Measurements from ENCODE around the gene SARM1. TPM values are rescaled to one million over a fixed set of nuclear protein-coding genes. Genes with fewer than 3 reads are reported as not detected.

SARM1 gene
- total and polyA plus RNA-seq, 2 of the 13 experiments (the other 11 are each of a cell fraction or from before 2014, with no cell fraction given): 0.73 to 0.86 TPM

DNA sequence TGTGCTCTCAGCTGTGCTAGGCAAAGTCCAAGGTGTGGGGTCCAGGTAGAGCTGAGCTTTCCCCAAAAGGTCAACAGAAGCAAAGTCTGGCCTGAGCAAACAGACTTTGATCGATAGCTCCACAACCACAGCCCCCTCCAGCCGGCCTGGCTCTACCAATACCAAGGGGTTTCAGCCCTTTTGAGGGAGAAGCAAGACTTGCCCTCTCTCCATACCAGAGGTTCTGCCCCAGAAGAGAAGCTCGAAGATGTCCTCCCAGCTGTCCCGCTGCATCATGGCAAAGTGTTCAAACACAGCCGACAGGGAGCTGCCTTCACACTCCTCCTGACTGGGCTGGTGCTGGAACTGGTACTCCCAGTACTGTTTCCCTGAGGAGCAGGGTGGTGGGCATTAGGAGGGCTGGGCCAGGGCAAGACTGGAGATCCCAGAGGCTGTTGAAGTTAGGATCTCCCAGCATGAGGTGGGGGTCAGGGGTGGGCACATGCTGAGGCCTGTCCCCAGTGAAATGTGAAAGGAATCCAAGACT is 3.1 kb upstream of the SARM1 start (continued):
- TF ChIP-seq, protein P1, sequence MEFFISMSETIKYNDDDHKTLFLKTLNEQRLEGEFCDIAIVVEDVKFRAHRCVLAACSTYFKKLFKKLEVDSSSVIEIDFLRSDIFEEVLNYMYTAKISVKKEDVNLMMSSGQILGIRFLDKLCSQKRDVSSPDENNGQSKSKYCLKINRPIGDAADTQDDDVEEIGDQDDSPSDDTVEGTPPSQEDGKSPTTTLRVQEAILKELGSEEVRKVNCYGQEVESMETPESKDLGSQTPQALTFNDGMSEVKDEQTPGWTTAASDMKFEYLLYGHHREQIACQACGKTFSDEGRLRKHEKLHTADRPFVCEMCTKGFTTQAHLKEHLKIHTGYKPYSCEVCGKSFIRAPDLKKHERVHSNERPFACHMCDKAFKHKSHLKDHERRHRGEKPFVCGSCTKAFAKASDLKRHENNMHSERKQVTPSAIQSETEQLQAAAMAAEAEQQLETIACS (CRISPR knock-in tag; IDR thresholded peaks at IDR 0.05): no peak
- TF ChIP-seq FOXA1 (IDR thresholded peaks at IDR 0.05) (peak; percentile 71), FOXA1 (CRISPR knock-in tag; IDR thresholded peaks at IDR 0.05) (peak; percentile 93), ZNF501 (CRISPR knock-in tag; IDR thresholded peaks at IDR 0.05) (peak; percentile 81; the same call in 1 of the 2 replicates), HNRNPL (IDR thresholded peaks at IDR 0.05; ENCODE audit: low read depth, low read length) (no peak), PAF1 (CRISPR knock-in tag; IDR thresholded peaks at IDR 0.05) (no peak), MAFG (CRISPR knock-in tag; IDR thresholded peaks at IDR 0.05) (no peak), NR2F6 (IDR thresholded peaks at IDR 0.05) (peak; percentile 94), NR2F6 (CRISPR knock-in tag; IDR thresholded peaks at IDR 0.05) (peak; percentile 97), TBX2 (CRISPR knock-in tag; IDR thresholded peaks at IDR 0.05; ENCODE audit: borderline replicate concordance) (peak; percentile 89), POLR2A (IDR thresholded peaks at IDR 0.05; ENCODE audit: insufficient read depth in 1 of 2, low read depth in 2 of 2, low read length in 2 of 2) (peak; percentile 51 to 68; a peak in 3 of 4 replicates), CBX5 (CRISPR knock-in tag; IDR thresholded peaks at IDR 0.05; ENCODE audit: borderline replicate concordance) (peak; percentile 13; the same call in 1 of the 2 replicates), MIER3 (CRISPR knock-in tag; IDR thresholded peaks at IDR 0.05; ENCODE audit: borderline replicate concordance) (peak; percentile 93; the same call in 1 of the 2 replicates)
- TF ChIP-seq, protein P2, sequence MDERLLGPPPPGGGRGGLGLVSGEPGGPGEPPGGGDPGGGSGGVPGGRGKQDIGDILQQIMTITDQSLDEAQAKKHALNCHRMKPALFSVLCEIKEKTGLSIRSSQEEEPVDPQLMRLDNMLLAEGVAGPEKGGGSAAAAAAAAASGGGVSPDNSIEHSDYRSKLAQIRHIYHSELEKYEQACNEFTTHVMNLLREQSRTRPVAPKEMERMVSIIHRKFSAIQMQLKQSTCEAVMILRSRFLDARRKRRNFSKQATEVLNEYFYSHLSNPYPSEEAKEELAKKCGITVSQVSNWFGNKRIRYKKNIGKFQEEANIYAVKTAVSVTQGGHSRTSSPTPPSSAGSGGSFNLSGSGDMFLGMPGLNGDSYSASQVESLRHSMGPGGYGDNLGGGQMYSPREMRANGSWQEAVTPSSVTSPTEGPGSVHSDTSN (CRISPR knock-in tag; IDR thresholded peaks at IDR 0.05): peak; percentile 52; the same call in 1 of the 2 replicates
- TF ChIP-seq, protein P3, sequence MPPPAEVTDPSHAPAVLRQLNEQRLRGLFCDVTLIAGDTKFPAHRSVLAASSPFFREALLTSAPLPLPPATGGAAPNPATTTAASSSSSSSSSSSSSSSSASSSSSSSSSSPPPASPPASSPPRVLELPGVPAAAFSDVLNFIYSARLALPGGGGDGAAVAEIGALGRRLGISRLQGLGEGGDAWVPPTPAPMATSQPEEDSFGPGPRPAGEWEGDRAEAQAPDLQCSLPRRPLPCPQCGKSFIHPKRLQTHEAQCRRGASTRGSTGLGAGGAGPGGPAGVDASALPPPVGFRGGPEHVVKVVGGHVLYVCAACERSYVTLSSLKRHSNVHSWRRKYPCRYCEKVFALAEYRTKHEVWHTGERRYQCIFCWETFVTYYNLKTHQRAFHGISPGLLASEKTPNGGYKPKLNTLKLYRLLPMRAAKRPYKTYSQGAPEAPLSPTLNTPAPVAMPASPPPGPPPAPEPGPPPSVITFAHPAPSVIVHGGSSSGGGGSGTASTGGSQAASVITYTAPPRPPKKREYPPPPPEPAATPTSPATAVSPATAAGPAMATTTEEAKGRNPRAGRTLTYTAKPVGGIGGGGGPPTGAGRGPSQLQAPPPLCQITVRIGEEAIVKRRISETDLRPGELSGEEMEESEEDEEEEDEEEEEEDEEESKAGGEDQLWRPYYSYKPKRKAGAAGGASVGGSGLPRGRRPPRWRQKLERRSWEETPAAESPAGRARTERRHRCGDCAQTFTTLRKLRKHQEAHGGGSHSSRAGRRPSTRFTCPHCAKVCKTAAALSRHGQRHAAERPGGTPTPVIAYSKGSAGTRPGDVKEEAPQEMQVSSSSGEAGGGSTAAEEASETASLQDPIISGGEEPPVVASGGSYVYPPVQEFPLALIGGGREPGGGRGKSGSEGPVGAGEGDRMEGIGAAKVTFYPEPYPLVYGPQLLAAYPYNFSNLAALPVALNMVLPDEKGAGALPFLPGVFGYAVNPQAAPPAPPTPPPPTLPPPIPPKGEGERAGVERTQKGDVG (CRISPR knock-in tag; IDR thresholded peaks at IDR 0.05; ENCODE audit: borderline replicate concordance): peak; percentile 89; the same call in 1 of the 2 replicates
- TF ChIP-seq, protein P4, sequence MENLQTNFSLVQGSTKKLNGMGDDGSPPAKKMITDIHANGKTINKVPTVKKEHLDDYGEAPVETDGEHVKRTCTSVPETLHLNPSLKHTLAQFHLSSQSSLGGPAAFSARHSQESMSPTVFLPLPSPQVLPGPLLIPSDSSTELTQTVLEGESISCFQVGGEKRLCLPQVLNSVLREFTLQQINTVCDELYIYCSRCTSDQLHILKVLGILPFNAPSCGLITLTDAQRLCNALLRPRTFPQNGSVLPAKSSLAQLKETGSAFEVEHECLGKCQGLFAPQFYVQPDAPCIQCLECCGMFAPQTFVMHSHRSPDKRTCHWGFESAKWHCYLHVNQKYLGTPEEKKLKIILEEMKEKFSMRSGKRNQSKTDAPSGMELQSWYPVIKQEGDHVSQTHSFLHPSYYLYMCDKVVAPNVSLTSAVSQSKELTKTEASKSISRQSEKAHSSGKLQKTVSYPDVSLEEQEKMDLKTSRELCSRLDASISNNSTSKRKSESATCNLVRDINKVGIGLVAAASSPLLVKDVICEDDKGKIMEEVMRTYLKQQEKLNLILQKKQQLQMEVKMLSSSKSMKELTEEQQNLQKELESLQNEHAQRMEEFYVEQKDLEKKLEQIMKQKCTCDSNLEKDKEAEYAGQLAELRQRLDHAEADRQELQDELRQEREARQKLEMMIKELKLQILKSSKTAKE (CRISPR knock-in tag; IDR thresholded peaks at IDR 0.05; ENCODE audit: borderline replicate concordance): peak; percentile 93
- TF ChIP-seq, protein P5, sequence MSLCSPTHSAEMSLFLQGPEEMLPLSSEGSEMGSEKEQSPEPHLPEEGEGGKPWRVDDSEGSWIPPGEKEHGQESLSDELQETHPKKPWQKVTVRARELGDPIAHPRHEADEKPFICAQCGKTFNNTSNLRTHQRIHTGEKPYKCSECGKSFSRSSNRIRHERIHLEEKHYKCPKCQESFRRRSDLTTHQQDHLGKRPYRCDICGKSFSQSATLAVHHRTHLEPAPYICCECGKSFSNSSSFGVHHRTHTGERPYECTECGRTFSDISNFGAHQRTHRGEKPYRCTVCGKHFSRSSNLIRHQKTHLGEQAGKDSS (CRISPR knock-in tag; IDR thresholded peaks at IDR 0.05; ENCODE audit: borderline replicate concordance, low read depth): peak; percentile 90; the same call in 1 of the 2 replicates
